Activated CD4-positive, alpha-beta memory T cell treated with anti-CD3 and anti-CD28 coated beads, Interleukin-2, amount 10 ng/mL, durations not matched to agents 7 days and 5 days (primary cell): ENCODE data around the gene RETNLB. TPM values are rescaled to one million over a fixed set of nuclear protein-coding genes. Genes with fewer than 3 reads are reported as not detected.

ENCODE experiments used
- CTCF ChIA-PET: fragments of 350-600 bp; sonication (Branson Sonifier 250); formaldehyde crosslinking; loops from one replicate; lab custom pipeline; 2021; ENCODE audit warnings: antibody characterized with exemption, inconsistent platforms; lab: Charles Lee
- POLR2A ChIA-PET: fragments of 350-600 bp; sonication (Branson Sonifier 250); formaldehyde crosslinking; loops from one replicate; lab custom pipeline; 2021; ENCODE audit warnings: antibody characterized with exemption; lab: Charles Lee
- DNase-seq: peaks from one replicate; pipeline ENCODE4 v3.0.0-alpha.2; 2020
- H3K27ac Mint-ChIP-seq: one replicate; pipeline ENCODE4 v1.8.0; 2021; ENCODE audit warnings: mild to moderate bottlenecking, mixed read lengths
- H3K27me3 Mint-ChIP-seq: one replicate; pipeline ENCODE4 v1.8.0; 2021; ENCODE audit warnings: mixed read lengths
- H3K36me3 Mint-ChIP-seq: one replicate; pipeline ENCODE4 v1.8.0; 2021; ENCODE audit warnings: low read depth, mixed read lengths
- H3K4me1 Mint-ChIP-seq: one replicate; pipeline ENCODE4 v1.8.0; 2021; ENCODE audit warnings: mixed read lengths
- H3K4me3 Mint-ChIP-seq: one replicate; pipeline ENCODE4 v1.8.0; 2021; ENCODE audit warnings: mild to moderate bottlenecking, mixed read lengths
- H3K9me3 Mint-ChIP-seq: one replicate; pipeline ENCODE4 v1.8.0; 2021; ENCODE audit warnings: mixed read lengths
- total RNA-seq, 2 experiments: library from RNA; stranded (reverse); gene quantifications; one replicate each; pipeline ENCODE4 v1.2.3, GENCODE V29; 2021

Gene RETNLB
- not detected for total RNA-seq

- H3K9me3 Mint-ChIP-seq: peaks cover 2% of the 10 kb centered on the region
- ChIA-PET POLR2A (no interaction called here), CTCF (no interaction called here)
- no peak for DNase-seq
- H3K27ac Mint-ChIP-seq: no peak within 1 kb of the TSS
- H3K4me1 Mint-ChIP-seq: no peaks in the 10 kb centered on the region
- no peaks in the 10 kb centered on the region for H3K27me3 Mint-ChIP-seq
- H3K4me3 Mint-ChIP-seq: no peak within 1 kb of the TSS
- no peaks in the 10 kb centered on the region for H3K36me3 Mint-ChIP-seq
These were observed at the start of gene RETNLB for GRCh38 chr3:108757404-108757982. RETNLB (minus strand) TSS chr3:108757410; CDS start chr3:108757185, 225 bp downstream.

GRCh38 chr3:108806316-108806715 is 49.1 kb upstream of the RETNLB start:
- peaks cover 13% of the 10 kb centered on the region for H3K9me3 Mint-ChIP-seq
- ChIA-PET POLR2A (interaction anchor here (1.0 to 4.4 kb wide), 12 partner anchors 15 to 222 kb away, joined by 3 to 71 read pairs (median 6); partner anchors contain the start of genes CIP2A, DZIP3 and TRAT1), CTCF (interaction anchor here (0.7 to 5.6 kb wide), 6 partner anchors 14 to 144 kb away, joined by 3 to 53 read pairs (median 4); partner anchors contain the start of gene TRAT1)
- peak overlapping the region; percentile 12 for H3K4me3 Mint-ChIP-seq
- H3K36me3 Mint-ChIP-seq: peaks cover 24% of the 10 kb centered on the region
- peaks cover 36% of the 10 kb centered on the region for H3K4me1 Mint-ChIP-seq
- H3K27ac Mint-ChIP-seq: peak overlapping the region; percentile 92
- peak; percentile 59 for DNase-seq
- H3K27me3 Mint-ChIP-seq: no peaks in the 10 kb centered on the region

- Mint-ChIP-seq H3K4me3 (no peak overlapping the region), H3K27ac (peak overlapping the region; percentile 92), H3K36me3 (peaks cover 28% of the 10 kb centered on the region), H3K9me3 (peaks cover 15% of the 10 kb centered on the region), H3K27me3 (no peaks in the 10 kb centered on the region), H3K4me1 (peaks cover 36% of the 10 kb centered on the region)
- ChIA-PET POLR2A (interaction anchor here (3.1 to 4.4 kb wide), 2 partner anchors 16 to 216 kb away, joined by 15 to 71 read pairs; partner anchors contain the start of genes CIP2A, DZIP3 and TRAT1), CTCF (interaction anchor here (0.7 to 5.6 kb wide), 2 partner anchors 15 to 110 kb away, joined by 3 to 53 read pairs; partner anchors contain the start of gene TRAT1)
- no peak for DNase-seq
These were observed 47.8 kb upstream of the RETNLB start for GRCh38 chr3:108804966-108805365.

- peaks cover 15% of the 10 kb centered on the region for H3K9me3 Mint-ChIP-seq
- H3K4me1 Mint-ChIP-seq: peaks cover 36% of the 10 kb centered on the region
- H3K36me3 Mint-ChIP-seq: peaks cover 28% of the 10 kb centered on the region
- no peak for DNase-seq
- CTCF ChIA-PET: interaction anchor here (0.7 to 5.6 kb wide), 2 partner anchors 16 to 111 kb away, joined by 3 to 53 read pairs; partner anchors contain the start of gene TRAT1
- H3K4me3 Mint-ChIP-seq: no peak overlapping the region
- no peak overlapping the region for H3K27ac Mint-ChIP-seq
- POLR2A ChIA-PET: interaction anchor here (3.1 to 4.4 kb wide), 2 partner anchors 17 to 215 kb away, joined by 15 to 71 read pairs; partner anchors contain the start of genes CIP2A, DZIP3 and TRAT1
- H3K27me3 Mint-ChIP-seq: no peaks in the 10 kb centered on the region
These were observed 47.2 kb upstream of the RETNLB start for GRCh38 chr3:108804437-108804836.

GRCh38 chr3:108791473-108791872 is 34.3 kb upstream of the RETNLB start:
- Mint-ChIP-seq H3K36me3 (no peaks in the 10 kb centered on the region), H3K27ac (no peak overlapping the region), H3K4me1 (no peaks in the 10 kb centered on the region), H3K4me3 (no peak overlapping the region), H3K27me3 (peaks cover 6% of the 10 kb centered on the region), H3K9me3 (peaks cover 8% of the 10 kb centered on the region)
- ChIA-PET POLR2A (no interaction called here), CTCF (interaction anchor here (1.0 kb wide), 1 partner anchor 123 kb away, joined by 3 read pairs; no protein-coding TSS in a partner anchor)
- no peak for DNase-seq

GRCh38 chr3:108780235-108780634 is 23.0 kb upstream of the RETNLB start:
- Mint-ChIP-seq H3K27ac (peak overlapping the region; percentile 48), H3K27me3 (peaks cover under 1% of the 10 kb centered on the region), H3K36me3 (peaks cover 5% of the 10 kb centered on the region), H3K4me1 (peaks cover 30% of the 10 kb centered on the region), H3K4me3 (no peak overlapping the region), H3K9me3 (peaks cover 3% of the 10 kb centered on the region)
- ChIA-PET CTCF (no interaction called here), POLR2A (no interaction called here)
- DNase-seq: peak; percentile 50

GRCh38 chr3:108779496-108779895 is 22.3 kb upstream of the RETNLB start:
- POLR2A ChIA-PET: interaction anchor here (1.6 kb wide), 1 partner anchor 27 kb away, joined by 3 read pairs; no protein-coding TSS in a partner anchor
- H3K4me3 Mint-ChIP-seq: no peak overlapping the region
- CTCF ChIA-PET: no interaction called here

GRCh38 chr3:108775649-108776048 is 18.4 kb upstream of the RETNLB start:
- Mint-ChIP-seq H3K4me1 (peaks cover 29% of the 10 kb centered on the region), H3K36me3 (peaks cover 5% of the 10 kb centered on the region), H3K27me3 (no peaks in the 10 kb centered on the region), H3K4me3 (no peak overlapping the region), H3K27ac (no peak overlapping the region), H3K9me3 (peaks cover 6% of the 10 kb centered on the region)
- CTCF ChIA-PET: no interaction called here
- DNase-seq: no peak
- POLR2A ChIA-PET: no interaction called here

More at GRCh38 chr3:108779496-108779895, 22.3 kb upstream of the RETNLB start:
- Mint-ChIP-seq H3K27ac (no peak overlapping the region), H3K27me3 (no peaks in the 10 kb centered on the region), H3K36me3 (peaks cover 5% of the 10 kb centered on the region), H3K9me3 (peaks cover 3% of the 10 kb centered on the region), H3K4me1 (peaks cover 30% of the 10 kb centered on the region)
- DNase-seq: no peak

GRCh38 chr3:108767253-108767652 is 10.0 kb upstream of the RETNLB start:
- DNase-seq: no peak
- POLR2A ChIA-PET: interaction anchor here (0.5 kb wide), 1 partner anchor 1742 kb away, joined by 4 read pairs; no protein-coding TSS in a partner anchor
- H3K27ac Mint-ChIP-seq: no peak overlapping the region
- no peaks in the 10 kb centered on the region for H3K36me3 Mint-ChIP-seq
- peaks cover 5% of the 10 kb centered on the region for H3K9me3 Mint-ChIP-seq
- CTCF ChIA-PET: no interaction called here
- no peak overlapping the region for H3K4me3 Mint-ChIP-seq
- peaks cover 11% of the 10 kb centered on the region for H3K27me3 Mint-ChIP-seq
- no peaks in the 10 kb centered on the region for H3K4me1 Mint-ChIP-seq

GRCh38 chr3:108755686-108756085 is 1.5 kb downstream of the RETNLB start:
- no peak overlapping the region for H3K4me3 Mint-ChIP-seq
- H3K9me3 Mint-ChIP-seq: peaks cover 2% of the 10 kb centered on the region
- H3K27ac Mint-ChIP-seq: no peak overlapping the region
- CTCF ChIA-PET: no interaction called here
- H3K27me3 Mint-ChIP-seq: no peaks in the 10 kb centered on the region
- no peaks in the 10 kb centered on the region for H3K4me1 Mint-ChIP-seq
- POLR2A ChIA-PET: no interaction called here
- no peaks in the 10 kb centered on the region for H3K36me3 Mint-ChIP-seq
- DNase-seq: no peak

GRCh38 chr3:108744762-108745161 is 12.4 kb downstream of the RETNLB start:
- Mint-ChIP-seq H3K4me3 (no peak overlapping the region), H3K27ac (no peak overlapping the region), H3K4me1 (no peaks in the 10 kb centered on the region), H3K9me3 (peaks cover 10% of the 10 kb centered on the region), H3K27me3 (no peaks in the 10 kb centered on the region), H3K36me3 (no peaks in the 10 kb centered on the region)
- ChIA-PET POLR2A (no interaction called here), CTCF (no interaction called here)
- DNase-seq: no peak

- no peaks in the 10 kb centered on the region for H3K36me3 Mint-ChIP-seq
- no peak overlapping the region for H3K4me3 Mint-ChIP-seq
- H3K27ac Mint-ChIP-seq: no peak overlapping the region
- no peaks in the 10 kb centered on the region for H3K27me3 Mint-ChIP-seq
- ChIA-PET POLR2A (no interaction called here), CTCF (no interaction called here)
- no peak for DNase-seq
- peaks cover 6% of the 10 kb centered on the region for H3K9me3 Mint-ChIP-seq
- no peaks in the 10 kb centered on the region for H3K4me1 Mint-ChIP-seq
These were observed 14.3 kb downstream of the RETNLB start for GRCh38 chr3:108742929-108743328.

GRCh38 chr3:108736821-108737220 is 20.4 kb downstream of the RETNLB start:
- POLR2A ChIA-PET: no interaction called here
- Mint-ChIP-seq H3K4me3 (no peak overlapping the region), H3K9me3 (no peaks in the 10 kb centered on the region), H3K27ac (no peak overlapping the region), H3K36me3 (no peaks in the 10 kb centered on the region), H3K4me1 (no peaks in the 10 kb centered on the region), H3K27me3 (no peaks in the 10 kb centered on the region)
- CTCF ChIA-PET: no interaction called here
- DNase-seq: no peak
